Cardiac muscle cell (in vitro differentiated cells and primary cell): Measurements from ENCODE around the gene CCDC197. TPM values are rescaled to one million over a fixed set of nuclear protein-coding genes. Genes with fewer than 3 reads are reported as not detected.

Experiments used
- DNase-seq, 2 donors: peaks; one replicate each; pipeline versions ENCODE4 v3.0.0 to v3.0.0-alpha.2; 2010 to 2017; ENCODE audit warnings: low read depth in 1 of 2, low spot score in 1 of 2
- H3K27ac ChIP-seq: fragments of 200-600 bp; sonication (generic); 2 replicates; pipeline ENCODE4 v1.5.1; 2016
- H3K27me3 ChIP-seq: fragments of 200-600 bp; sonication (generic); 2 replicates; pipeline ENCODE4 v1.6.0; 2016; ENCODE audit warnings: control low read depth
- H3K36me3 ChIP-seq: fragments of 200-600 bp; sonication (generic); 2 replicates; pipeline ENCODE4 v1.5.1; 2016; ENCODE audit warnings: control low read depth
- H3K4me1 ChIP-seq: fragments of 200-600 bp; sonication (generic); 2 replicates; pipeline ENCODE4 v1.8.1; 2017; ENCODE audit warnings: low read depth, mild to moderate bottlenecking, mixed run types
- H3K4me3 ChIP-seq: fragments of 200-600 bp; sonication (generic); 2 replicates; pipeline ENCODE4 v1.5.1; 2016; ENCODE audit warnings: mild to moderate bottlenecking
- H3K9me3 ChIP-seq: fragments of 200-600 bp; sonication (generic); 2 replicates; pipeline ENCODE4 v1.5.1; 2017; ENCODE audit warnings: low read depth, mild to moderate bottlenecking, control low read depth
- CTCF ChIP-seq: IDR thresholded peaks from 2 replicates; pipeline ENCODE4 v1.5.1; 2012; ENCODE audit warnings: low read depth, mild to moderate bottlenecking, low read length
- polyA plus RNA-seq: library from polyadenylated mRNA; unstranded; fragments of >200 nt; fragmentation: Nextera tagmentation; extraction: Ambion mirVana; gene quantifications from 2 replicates; pipeline ENCODE4 v1.2.1, GENCODE V29; 2016
- total RNA-seq: library from RNA; depleted of rRNA; stranded (reverse); fragments of >200 nt; gene quantifications from 2 replicates; pipeline ENCODE4 v1.2.3, GENCODE V29; 2016

Gene CCDC197
- total RNA-seq (not detected in 2 replicates), polyA plus RNA-seq (0.21 TPM in 1 of 2 replicates, not detected in the other)

- H3K27ac ChIP-seq: no peak within 1 kb of the TSS
- TF ChIP-seq CTCF: no peak
- no peaks in the 10 kb centered on the region for H3K36me3 ChIP-seq
- no peaks in the 10 kb centered on the region for H3K9me3 ChIP-seq
- no peaks in the 10 kb centered on the region for H3K27me3 ChIP-seq
- DNase-seq: no peak
- no peak within 1 kb of the TSS for H3K4me3 ChIP-seq
- peaks cover 29% of the 10 kb centered on the region for H3K4me1 ChIP-seq
These were observed at the start of gene CCDC197 for GRCh38 chr14:93997082-93997481. TSS of gene CCDC197 (plus strand) at chr14:93997301. CDS start at chr14:93998132, 831 bp downstream.

GRCh38 chr14:93949511-93950075 lies 47.5 kb upstream of the CCDC197 start:
- peaks cover 25% of the 10 kb centered on the region for H3K4me1 ChIP-seq
- peaks cover 57% of the 10 kb centered on the region for H3K36me3 ChIP-seq
- peak overlapping the region; percentile 50 for H3K27ac ChIP-seq
- H3K9me3 ChIP-seq: no peaks in the 10 kb centered on the region
- no peaks in the 10 kb centered on the region for H3K27me3 ChIP-seq
- no peak for TF ChIP-seq CTCF
- no peak overlapping the region for H3K4me3 ChIP-seq
- no peak for DNase-seq

- H3K9me3 ChIP-seq: no peaks in the 10 kb centered on the region
- no peak for TF ChIP-seq CTCF
- no peak for DNase-seq
These were observed 46.0 kb upstream of the CCDC197 start for GRCh38 chr14:93950948-93951634.

GRCh38 chr14:93951635-93952540 lies 45.2 kb upstream of the CCDC197 start:
- Histone ChIP-seq H3K9me3 (no peaks in the 10 kb centered on the region), H3K4me3 (no peak overlapping the region), H3K36me3 (peaks cover 42% of the 10 kb centered on the region), H3K27ac (peak overlapping the region; percentile 95), H3K4me1 (peaks cover 33% of the 10 kb centered on the region), H3K27me3 (no peaks in the 10 kb centered on the region)
- TF ChIP-seq CTCF: no peak
- DNase-seq: no peak

More at GRCh38 chr14:93950948-93951634, 46.0 kb upstream of the CCDC197 start:
- peaks cover 26% of the 10 kb centered on the region for H3K4me1 ChIP-seq
- H3K4me3 ChIP-seq: no peak overlapping the region
- H3K27me3 ChIP-seq: no peaks in the 10 kb centered on the region
- H3K36me3 ChIP-seq: peaks cover 50% of the 10 kb centered on the region
- peak overlapping the region; percentile 53 for H3K27ac ChIP-seq

GRCh38 chr14:93952829-93953228 lies 44.3 kb upstream of the CCDC197 start:
- peaks cover 36% of the 10 kb centered on the region for H3K36me3 ChIP-seq
- no peaks in the 10 kb centered on the region for H3K9me3 ChIP-seq
- H3K27ac ChIP-seq: peak overlapping the region; percentile 95
- no peaks in the 10 kb centered on the region for H3K27me3 ChIP-seq
- no peak for DNase-seq
- H3K4me3 ChIP-seq: no peak overlapping the region
- TF ChIP-seq CTCF: no peak
- H3K4me1 ChIP-seq: peaks cover 42% of the 10 kb centered on the region
